NCI-H146 treated with DMSO at 0.1 percent for 48 hours (cell line): Measurements from ENCODE around the gene KCNJ15.

Experiments
- DNase-seq: peaks from one replicate; lab custom pipeline; 2025; ENCODE audit not compliant: unreplicated experiment; lab: John Stamatoyannopoulos, UW

KCNJ15 gene

DNA sequence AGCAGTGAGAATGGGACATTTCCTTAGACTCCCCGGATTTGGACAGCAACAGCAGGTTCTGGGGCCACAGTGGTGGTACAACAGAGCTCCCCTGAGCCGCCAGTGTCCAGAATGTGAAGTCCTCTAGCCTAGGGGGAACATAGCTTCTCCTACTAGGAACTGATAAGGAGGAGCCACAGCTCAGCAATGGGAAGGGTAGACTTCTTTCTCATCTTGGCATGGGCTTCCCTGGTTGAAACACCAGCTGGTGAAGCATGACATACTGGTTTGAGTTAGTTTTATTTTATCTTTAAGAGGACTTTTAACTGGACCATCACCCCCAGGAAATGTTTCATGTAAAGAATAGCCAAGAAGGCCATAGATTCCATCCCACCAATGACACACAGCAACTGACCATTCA is 68.4 kb downstream of the KCNJ15 start:
- DNase-seq, result no peak

DNA sequence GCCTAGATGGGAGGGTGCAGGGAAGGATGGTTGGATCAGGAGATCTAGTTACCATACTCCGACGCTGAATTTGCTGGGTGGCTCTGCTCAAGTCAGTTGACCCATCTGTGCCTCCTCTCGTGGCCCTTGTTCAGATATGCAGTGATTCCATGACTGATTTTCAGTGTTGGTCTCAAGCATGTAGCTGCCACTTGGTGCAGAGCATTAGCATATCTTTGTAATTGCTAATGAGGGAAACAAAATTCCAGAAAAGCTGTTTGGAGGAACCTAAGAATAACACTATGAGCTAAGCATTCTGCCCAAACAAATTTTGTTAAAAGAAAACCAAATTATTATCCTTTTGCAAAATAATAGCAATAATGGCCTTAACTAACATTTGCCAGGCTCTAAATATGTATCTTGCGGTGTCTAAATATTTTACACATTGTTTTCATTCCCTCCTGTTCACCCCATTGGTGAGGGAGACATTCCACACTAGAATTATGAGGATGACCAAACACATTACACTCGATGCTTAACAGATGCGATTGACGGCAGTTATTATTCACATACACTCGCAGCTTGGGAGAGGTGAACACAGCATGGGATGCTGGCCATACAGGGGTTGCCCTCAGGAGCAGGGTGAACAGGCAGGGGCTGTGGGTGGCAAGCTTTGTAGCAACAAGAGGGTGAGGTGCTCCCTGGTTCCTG is 69.1 kb downstream of the KCNJ15 start:
- DNase-seq, result no peak

DNA sequence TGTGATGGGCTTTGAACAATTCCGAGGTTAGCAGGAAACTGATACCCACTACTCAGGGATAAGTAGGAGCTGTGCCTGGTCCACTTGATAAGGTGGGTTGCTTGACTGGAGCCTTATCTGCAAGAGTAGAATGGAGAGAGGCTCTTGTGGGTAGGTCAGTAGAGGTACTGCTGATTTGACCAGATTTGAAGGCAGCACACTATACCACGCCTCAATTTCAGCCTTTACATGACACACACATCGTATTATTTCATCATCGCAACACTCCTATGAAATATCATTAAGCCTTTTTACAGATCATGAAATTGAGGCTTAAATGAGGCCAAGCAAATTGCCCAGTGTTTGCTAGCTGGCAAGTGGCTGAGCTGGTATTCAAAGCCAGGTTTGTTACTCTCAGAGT is 69.6 kb downstream of the KCNJ15 start:
- no peak for DNase-seq

DNA sequence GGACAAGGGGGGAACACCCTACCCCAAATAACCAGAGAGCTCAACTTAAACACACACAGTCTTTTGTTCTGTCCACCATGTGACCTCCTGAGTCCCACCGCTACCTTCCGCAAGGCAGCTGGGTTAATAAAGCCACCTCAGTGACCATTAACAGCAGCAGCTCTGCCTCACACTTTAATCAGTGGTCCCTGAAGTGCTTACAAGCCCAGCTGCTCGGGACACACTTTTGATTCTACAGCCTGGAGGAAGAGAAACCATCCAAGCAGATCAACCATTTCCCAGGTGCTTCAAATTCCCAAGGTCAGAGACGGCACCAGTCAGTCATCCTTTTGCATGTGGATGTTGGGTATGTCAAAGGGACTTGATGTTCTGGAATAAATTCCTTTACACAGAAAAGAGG is 70.1 kb downstream of the KCNJ15 start:
- no peak for DNase-seq

DNA sequence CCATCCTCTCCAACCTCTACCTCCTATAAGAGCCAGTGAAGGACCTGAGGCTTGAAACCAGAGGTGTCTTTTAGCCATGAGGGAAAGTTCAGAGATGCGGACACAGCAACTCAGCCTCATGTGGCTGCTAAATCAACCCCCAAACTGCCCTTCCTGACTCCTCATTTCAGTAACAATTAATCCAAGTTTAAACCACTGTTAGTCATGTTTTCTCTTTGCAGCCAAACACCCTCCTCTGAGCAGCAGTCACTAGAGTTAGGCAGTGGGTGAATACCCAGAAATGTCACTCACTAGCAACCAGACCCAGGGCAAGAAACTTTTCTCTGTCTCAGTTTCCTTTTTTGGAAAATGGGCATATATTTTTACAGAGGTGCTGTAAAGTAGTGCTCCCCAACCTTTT is 71.2 kb downstream of the KCNJ15 start:
- no peak for DNase-seq

DNA sequence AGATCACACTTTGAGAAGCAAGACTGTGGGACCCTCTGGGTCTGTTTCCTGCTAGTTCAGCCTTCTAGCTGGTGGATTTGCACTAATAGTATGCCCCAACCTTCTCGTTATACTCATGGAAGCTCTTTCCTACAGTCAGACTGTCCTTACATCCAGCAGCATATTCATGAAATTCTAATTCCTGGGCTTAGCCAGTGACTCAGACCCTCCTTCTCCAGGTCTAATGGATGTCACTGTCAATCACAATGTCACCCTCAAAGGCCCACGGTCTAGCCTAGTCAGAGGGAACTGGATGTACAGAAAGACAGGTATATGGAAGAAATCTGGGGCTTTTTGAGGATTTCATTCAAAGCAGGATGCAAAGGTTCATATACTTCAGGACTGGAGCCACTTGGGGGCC is 72.4 kb downstream of the KCNJ15 start:
- DNase-seq, result no peak

DNA sequence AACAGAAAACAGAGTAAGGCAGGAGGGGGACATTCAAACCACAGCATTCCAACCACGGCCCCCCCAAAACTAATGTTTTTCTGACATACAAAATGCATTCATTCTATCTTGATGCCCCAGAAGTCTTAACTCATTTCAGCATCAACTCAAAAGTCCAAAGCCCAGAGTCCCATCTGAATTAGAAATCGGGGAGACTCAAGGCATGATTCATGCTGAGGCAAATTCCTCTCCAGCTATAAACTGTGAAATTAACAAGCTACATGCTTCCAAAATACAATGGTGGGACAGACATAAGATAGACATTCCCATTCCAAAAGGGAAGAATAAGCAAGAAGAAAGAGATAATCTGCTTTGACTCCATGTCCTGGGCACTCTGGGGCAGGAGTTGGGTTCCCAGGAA is 73.9 kb downstream of the KCNJ15 start:
- DNase-seq, result no peak

DNA sequence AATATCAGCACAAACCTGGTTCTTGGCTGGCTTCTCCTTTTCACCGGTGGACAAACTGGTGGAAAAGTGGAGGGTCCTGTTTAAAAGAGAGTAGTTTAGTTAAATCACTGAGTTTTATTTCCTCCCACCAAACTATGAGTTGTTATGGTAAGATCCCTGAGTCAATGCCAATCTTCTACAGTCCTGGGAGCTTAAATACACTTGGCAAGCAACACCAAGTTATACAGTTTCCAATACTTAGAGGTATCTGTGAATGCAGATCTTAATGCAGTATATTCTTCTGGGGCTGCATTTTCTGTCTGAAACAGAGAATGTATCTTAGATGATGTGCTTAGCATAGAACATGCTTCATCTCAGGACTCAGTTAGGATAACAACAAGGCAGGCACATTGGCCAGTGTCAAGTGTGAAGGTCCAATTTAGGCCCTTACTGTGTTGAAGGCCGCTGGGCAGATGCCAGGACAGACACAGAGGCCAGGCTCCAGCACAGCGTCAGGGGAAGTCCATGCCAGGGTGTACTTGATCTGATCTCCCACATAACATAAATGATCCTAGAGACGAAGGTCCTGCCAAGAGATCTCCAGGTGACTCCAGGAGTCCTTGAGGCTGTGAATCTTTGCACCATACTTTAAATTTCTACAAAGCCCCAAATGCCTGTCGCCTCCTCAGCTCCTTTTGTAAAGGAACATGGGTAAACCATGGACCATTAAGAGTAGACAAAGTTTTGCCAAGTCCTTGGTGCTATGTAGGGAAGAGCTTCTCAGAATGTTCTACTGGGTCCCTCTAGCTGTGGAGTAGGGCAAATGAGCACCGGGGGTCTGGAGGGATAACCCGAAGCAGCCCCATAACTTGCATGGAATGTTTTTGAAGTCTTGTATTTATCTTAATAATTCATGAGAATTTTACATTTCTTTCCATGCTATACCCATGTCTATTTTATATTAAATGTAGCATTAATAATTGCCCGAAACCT is 76.8 kb downstream of the KCNJ15 start:
- DNase-seq, result no peak

DNA sequence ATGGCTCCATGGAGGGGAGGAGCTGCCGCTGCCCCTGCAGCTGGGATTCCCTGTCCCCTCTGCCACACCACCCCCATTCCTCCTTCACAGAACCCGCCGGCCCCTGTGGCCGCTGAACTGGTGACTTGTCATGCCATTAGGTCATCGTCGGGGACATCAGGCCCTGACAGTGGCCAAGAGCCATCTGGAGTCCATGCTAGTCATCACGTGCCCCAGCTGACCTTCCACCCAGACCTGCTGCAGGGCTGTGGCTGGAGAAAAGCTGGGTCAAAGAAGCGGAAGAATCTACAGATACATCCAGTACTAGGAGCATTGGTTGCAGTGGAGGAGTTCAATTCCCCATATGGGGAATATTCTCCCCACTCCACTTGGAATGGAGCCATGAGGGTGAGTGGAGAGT is 78.1 kb downstream of the KCNJ15 start:
- DNase-seq, result no peak

DNA sequence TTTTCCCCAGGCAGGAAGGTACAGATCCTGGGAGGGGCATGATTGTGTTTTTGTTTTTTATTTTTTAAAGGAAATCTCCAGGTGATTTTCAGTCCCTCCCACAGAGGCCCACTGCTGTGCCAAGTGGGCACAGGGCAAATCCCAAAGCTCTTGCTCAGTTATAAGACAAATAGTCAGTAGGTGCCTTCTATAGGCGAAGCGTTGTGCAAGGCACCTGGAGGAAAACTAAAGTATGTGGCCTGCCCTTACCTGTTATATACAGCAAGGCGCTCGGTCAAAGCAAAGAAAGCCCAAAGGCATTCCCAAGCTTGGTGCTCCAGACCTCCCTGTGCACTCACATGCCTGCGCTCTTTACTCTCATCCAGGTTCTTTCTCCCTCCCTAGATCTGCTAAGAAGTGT is 81.0 kb downstream of the KCNJ15 start:
- DNase-seq, result no peak

DNA sequence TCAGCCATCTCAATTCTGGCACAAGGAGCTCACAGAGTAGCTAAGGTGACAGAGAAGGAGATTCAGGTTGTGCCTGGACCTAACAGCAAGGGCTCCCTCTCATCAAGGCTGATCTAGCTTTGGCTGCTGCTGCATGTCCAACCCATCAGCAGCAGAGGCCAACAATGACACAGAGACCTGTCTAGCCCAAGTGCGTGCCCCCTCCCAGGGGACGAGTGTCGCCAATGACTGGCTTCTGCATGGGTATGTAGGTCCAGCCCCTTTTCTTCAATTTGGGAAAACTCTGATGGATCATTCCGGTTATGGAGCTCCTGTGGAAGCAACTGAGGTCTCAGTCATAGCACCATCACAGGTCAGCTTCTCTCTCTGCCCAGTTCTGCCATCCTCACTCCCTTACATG is 83.3 kb downstream of the KCNJ15 start:
- no peak for DNase-seq

DNA sequence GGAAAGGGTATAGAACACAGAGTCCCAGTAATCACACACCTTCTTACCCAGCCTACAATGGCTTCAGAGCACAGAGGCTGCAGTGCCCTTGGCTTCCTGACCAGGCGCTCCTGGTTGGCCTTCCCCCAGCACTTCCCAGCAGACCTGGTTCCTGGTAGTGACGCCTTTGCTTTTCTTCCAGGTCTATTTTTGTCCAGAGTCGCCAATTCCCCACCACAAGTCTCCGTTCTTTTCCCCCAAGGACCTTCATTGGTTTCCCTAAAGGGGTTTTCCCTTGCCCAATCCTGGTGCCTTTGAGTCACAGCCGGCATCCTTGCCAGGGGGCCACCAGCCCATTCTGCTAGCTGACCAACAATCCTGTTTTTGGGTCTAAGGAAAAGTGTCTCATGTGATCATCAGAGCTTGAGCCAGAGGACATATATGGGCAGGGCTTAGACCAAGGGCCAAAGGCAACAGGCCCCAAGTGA is 84.8 kb downstream of the KCNJ15 start:
- no peak for DNase-seq

DNA sequence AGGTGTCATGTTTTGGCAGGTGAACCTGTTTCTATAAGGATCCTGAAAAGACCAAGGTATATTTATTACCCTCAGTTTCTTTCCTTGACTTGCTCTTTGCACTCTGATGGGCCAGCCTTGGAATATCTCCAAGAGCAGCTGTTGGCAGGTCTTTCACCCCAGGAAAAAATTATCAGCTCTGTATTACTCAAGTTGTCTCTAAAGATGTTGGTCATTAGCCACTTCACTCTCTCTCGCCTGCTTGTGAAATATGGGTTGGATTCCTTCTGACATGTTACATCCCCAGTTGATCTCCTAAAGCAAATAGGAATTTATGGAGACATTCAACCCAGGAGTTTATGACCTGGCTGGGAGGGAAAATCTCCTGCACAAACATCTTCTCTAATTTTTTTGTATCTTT is 85.9 kb downstream of the KCNJ15 start:
- no peak for DNase-seq

DNA sequence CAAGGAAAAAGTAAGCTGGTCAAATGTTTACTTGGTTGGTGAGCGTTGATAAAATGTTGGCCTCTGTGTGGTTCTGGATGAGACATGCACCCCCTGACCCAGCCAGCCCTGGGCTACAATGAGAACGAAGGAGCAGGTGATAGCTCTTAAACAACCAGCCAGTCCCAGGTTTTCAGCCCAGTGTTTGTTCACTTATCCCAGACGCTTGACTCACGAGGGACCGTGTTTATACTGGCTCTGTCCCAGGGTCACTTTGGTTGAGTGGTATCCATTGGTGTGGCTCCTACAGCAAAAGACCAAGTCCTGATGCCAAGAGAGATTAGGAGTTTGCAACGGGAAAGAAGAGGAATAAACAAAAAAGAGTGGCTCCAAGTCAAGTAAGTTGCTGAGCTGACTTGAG is 86.9 kb downstream of the KCNJ15 start:
- DNase-seq, result no peak

DNA sequence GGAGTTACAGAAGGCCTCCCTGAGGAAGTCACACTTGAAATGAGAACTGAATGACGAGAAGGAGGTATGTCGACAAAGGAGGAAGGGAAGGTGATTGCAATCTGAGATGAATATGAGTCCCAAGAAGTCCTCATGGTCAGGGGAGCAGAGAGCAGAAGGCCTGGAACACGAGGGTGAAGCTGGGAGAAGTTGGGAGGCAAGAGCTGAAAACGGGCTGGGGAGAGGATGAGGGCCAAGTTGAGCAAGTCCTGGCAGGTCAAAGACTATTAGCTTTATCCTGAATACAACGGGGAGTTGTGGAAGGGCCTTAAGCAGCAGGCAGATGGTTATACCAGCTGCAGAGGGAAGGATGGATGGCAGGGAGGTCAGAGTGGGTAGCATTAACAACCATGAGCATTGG is 89.5 kb downstream of the KCNJ15 start:
- DNase-seq, result no peak

DNA sequence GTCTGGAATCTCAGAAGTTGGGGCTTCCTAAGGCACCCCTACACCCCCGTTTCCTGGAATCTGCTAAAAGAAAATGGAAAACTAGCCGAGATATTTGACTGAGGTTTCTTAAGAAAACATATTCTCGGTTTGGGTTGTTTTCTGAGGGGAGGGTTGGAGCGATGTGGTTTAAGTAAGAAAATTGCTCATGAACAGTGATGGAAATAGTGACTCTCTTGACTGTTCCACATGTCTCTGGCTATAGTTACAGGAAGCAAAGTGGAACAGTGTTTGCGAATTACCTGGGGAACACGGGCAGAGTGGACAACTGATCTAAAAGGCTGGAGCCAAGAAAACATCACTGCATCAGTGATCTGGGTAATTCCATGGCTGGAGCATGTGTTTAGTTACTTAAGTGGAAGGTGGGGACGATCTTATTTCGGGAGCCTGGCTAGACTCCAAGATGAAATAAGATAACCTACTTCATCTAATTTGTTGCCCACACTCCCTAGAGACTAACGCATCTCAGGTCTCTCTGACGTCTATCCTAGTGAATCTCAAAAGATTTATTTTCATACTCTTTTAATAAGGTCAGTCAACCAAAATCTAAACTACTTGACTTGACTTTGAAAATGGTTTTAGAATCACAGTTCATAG is 92.4 kb downstream of the KCNJ15 start:
- DNase-seq, result no peak

DNA sequence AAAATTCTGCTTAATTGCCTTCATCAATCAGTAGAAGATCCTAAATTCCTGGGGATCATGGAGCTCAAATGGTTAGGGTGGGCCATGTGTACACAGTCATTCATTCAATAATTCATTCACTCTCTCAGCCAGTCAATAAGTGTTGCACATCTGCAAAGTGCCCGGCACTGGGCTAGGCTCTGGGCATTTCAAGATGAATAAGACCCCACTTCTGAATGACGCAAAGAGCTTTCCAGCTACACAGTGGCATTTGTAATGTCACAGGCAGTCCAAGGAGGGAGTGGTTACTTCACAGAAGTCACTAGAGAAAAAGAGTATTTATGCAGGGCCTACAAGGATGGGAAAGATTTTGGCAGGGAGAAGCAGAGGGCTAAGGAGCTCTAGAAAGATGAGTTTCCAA is 93.2 kb downstream of the KCNJ15 start:
- DNase-seq, result no peak

DNA sequence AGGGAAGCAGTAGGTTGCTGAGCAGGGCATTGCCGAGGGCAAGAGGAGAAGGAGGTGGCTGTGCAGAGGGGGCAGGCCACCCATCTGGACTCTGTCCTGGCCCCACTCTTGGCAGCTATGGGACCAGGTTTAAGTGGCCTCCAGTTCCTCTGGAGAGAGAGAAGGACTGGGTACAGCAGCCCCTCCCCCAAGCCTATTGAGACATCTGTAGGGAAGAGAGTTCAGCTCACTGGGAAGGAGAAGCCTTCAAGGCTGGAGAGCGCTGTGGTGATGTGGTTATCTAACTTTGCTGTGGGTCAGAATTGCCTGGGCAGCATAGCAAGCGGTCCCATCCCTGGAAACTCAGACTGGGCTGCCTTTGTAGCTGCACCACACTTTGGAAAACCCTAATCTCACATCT is 93.9 kb downstream of the KCNJ15 start:
- no peak for DNase-seq

DNA sequence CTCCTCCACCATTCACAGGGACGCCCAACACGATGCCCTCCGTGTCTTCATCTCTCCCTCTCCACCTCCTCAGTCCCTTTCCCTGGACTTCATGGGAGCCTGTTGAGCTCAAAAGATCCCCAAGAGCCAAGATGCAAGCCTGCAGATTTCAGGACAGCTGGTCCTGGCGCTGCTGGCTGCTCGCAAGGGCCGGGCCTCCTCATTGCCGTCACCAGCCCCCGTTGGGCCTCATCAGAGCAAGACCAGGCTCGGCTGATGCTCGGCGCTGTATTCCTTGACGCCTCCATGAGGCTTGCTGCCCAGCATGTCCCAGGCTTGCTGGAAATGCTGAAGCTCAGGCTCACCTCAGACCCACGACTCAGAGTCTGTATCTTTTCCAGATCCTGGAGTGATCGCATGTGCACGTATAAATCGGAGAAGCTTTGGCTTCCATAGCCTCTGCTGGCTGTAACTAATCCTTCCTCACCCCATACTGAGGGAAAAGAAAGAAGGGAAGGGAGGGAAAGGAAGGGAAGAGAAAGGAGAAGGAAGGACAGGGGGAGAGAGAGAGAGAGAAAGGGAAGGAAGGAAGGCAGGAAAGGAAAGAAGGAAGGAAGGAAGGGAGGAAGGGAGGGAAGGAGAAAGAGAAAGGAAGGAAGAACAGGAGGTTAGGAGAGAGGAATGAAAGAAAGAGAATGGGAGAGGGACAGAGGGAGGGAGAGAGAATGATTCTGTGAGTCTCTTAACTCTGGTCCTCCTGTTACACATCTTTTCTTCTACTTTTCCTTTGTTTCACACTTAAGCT is 94.6 kb downstream of the KCNJ15 start:
- no peak for DNase-seq

DNA sequence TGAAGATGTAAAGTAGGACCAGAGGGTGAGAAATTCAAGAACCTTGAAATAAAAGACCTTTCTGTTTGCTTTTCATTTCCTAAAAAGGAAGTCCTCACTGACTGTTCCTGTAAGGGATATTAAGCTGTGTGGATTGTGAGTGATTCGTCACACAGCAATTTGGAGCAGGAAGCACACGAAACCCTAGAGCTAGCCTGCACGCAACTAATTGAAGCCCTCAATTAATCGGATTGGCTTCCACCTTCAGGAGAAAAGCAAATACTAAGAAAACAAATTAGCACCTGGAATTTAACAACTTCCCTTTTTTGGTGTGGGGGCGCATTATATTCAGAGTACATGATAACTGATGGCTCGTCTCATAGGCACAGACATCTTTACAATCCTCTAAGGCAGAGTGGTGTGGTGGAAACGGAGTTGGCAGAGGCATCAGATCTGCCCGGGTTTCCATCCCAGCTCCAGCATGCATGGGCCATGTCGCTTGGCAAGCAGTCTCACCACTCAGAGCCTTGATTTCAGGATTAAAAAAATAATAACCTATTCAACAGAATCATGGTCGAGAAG is 95.2 kb downstream of the KCNJ15 start:
- DNase-seq, result peak; percentile 20
